NT2/D1 (cell line): Measurements from ENCODE around the gene KRTAP19-4.
"Not testable (repeated sequence)": the region's sequence is repeated elsewhere in the genome, so short reads cannot be mapped to it uniquely, and the experiment has no call there.

ENCODE experiments used
- DNase-seq: peaks from one replicate; pipeline ENCODE4 v3.0.0-alpha.2; 2011; ENCODE audit warnings: low read depth, low spot score
- H3K27me3 ChIP-seq: 2 replicates; pipeline ENCODE4 v1.6.0; 2011; ENCODE audit warnings: mild to moderate bottlenecking; ENCODE audit not compliant: insufficient read length, insufficient read depth
- H3K36me3 ChIP-seq: 2 replicates; pipeline ENCODE4 v1.6.1; 2011; ENCODE audit warnings: mild to moderate bottlenecking, low read length, mixed read lengths; ENCODE audit not compliant: insufficient read depth, insufficient read length
- H3K4me1 ChIP-seq: 2 replicates; pipeline ENCODE4 v1.5.1; 2011; ENCODE audit not compliant: insufficient read depth, insufficient read length
- H3K4me3 ChIP-seq: 2 replicates; pipeline ENCODE4 v1.5.1; 2011; ENCODE audit warnings: low read depth; ENCODE audit not compliant: insufficient read length
- H3K9ac ChIP-seq: 2 replicates; pipeline ENCODE4 v1.6.0; 2011; ENCODE audit warnings: low read depth; ENCODE audit not compliant: insufficient read length
- H3K9me3 ChIP-seq: 2 replicates; pipeline ENCODE4 v1.5.1; 2011; ENCODE audit warnings: mild to moderate bottlenecking, low read length; ENCODE audit not compliant: insufficient read depth
- SUZ12 ChIP-seq: IDR thresholded peaks from 2 replicates; pipeline ENCODE4 v1.6.1; 2011; ENCODE audit not compliant: insufficient read length, insufficient read depth; ENCODE audit errors: extremely low read depth
- YY1 ChIP-seq: IDR thresholded peaks from 2 replicates; pipeline ENCODE4 v1.6.1; 2011; ENCODE audit not compliant: insufficient read length, insufficient read depth
- ZNF274 ChIP-seq: IDR thresholded peaks from 2 replicates; pipeline ENCODE4 v1.6.1; 2011; ENCODE audit warnings: mild to moderate bottlenecking, low read depth, low read length

KRTAP19-4 gene, protein sequence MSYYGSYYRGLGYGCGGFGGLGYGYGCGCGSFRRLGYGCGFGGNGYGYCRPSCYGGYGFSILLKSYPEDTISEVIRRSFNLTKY

DNA sequence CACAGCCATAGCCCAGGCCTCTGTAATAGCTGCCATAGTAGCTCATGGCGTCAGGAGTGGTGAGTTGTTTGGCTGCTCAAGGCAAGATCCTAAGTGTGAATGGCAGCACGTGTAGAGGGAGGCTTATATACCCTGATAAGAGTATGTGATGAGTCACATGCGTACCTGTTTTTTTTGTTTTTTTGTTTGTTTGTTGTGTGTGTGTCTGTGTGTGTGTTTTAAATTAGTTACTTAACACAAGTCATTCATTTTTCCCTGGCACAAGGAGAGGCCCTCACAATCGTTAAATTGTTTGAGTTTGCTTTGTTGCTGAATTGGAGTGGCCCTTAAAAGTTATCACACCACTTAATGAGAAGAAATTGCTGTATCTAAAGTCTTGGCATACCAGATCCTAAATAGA, at the start of gene KRTAP19-4:
Gene KRTAP19-4, minus strand, starts transcription at position 101 of the 400 bp plus-strand sequence. Its CDS starts 55 bp downstream, at position 46.
- TF ChIP-seq YY1 (no peak), ZNF274 (no peak), SUZ12 (no peak)
- Histone ChIP-seq H3K4me1 (no peaks in the 10 kb centered on the region), H3K4me3 (no peak within 1 kb of the TSS), H3K27me3 (no peaks in the 10 kb centered on the region), H3K9me3 (no peaks in the 10 kb centered on the region), H3K36me3 (no peaks in the 10 kb centered on the region), H3K9ac (no peak within 1 kb of the TSS)
- no peak for DNase-seq

DNA sequence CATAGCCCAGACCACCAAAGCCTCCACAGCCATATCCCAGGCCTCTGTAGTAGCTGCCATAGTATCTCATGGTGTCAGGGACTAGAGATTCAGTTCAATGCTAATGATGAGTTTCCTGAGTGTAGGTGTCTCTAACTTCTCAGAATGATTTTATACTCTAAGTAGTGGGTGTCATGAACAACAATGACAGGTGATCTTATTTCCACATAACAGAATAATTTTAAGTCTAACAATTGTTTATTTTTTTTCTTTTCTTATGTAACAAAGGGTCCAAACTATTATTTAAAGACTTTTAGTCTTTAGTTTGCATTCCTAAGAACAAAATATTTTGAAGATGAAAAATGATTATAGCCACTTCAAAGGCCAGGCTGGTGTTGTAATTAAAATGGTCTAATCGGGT, 44.8 kb upstream of the KRTAP19-4 start, which contains the start of gene KRTAP19-6:
Gene KRTAP19-6, minus strand, starts transcription at position 101 of the 400 bp plus-strand sequence. Its CDS starts 31 bp downstream, at position 70.
- H3K36me3 ChIP-seq, result no peaks in the 10 kb centered on the region
- H3K9me3 ChIP-seq, result no peaks in the 10 kb centered on the region
- no peaks in the 10 kb centered on the region for H3K27me3 ChIP-seq
- TF ChIP-seq ZNF274, result no peak
- no peak for TF ChIP-seq YY1
- TF ChIP-seq SUZ12, result no peak
- no peaks in the 10 kb centered on the region for H3K4me1 ChIP-seq
- DNase-seq, result no peak
- H3K4me3 ChIP-seq, result no peak within 1 kb of the TSS
- H3K9ac ChIP-seq, result no peak within 1 kb of the TSS

GRCh38 chr21:30518876-30519275, 21.9 kb upstream of the KRTAP19-4 start:
- TF ChIP-seq YY1 (no peak), SUZ12 (no peak), ZNF274 (no peak)
- no peaks in the 10 kb centered on the region for H3K9me3 ChIP-seq
- no peaks in the 10 kb centered on the region for H3K4me1 ChIP-seq
- H3K4me3 ChIP-seq, result no peak overlapping the region
- H3K36me3 ChIP-seq, result no peaks in the 10 kb centered on the region
- DNase-seq, result no peak
- H3K27me3 ChIP-seq, result no peaks in the 10 kb centered on the region
- H3K9ac ChIP-seq, result no peak overlapping the region

- TF ChIP-seq ZNF274 (no peak), SUZ12 (no peak), YY1 (no peak)
- no peaks in the 10 kb centered on the region for H3K9me3 ChIP-seq
- H3K36me3 ChIP-seq, result no peaks in the 10 kb centered on the region
Observed at GRCh38 chr21:30515681-30516080, 18.7 kb upstream of the KRTAP19-4 start.

GRCh38 chr21:30505621-30506205, 8.7 kb upstream of the KRTAP19-4 start:
- not testable (repeated sequence) for H3K4me1 ChIP-seq, H3K4me3 ChIP-seq, H3K27me3 ChIP-seq, H3K9ac ChIP-seq, H3K36me3 ChIP-seq, H3K9me3 ChIP-seq
- peak; percentile 20 for DNase-seq

More at GRCh38 chr21:30515681-30516080, 18.7 kb upstream of the KRTAP19-4 start:
- Histone ChIP-seq H3K27me3 (no peaks in the 10 kb centered on the region), H3K9ac (no peak overlapping the region), H3K4me1 (no peaks in the 10 kb centered on the region), H3K4me3 (no peak overlapping the region)
- DNase-seq, result no peak

- no peak within 1 kb of the TSS for H3K4me3 ChIP-seq
- no peaks in the 10 kb centered on the region for H3K4me1 ChIP-seq
- no peak for DNase-seq
- H3K27me3 ChIP-seq, result no peaks in the 10 kb centered on the region
- H3K9ac ChIP-seq, result no peak within 1 kb of the TSS
- H3K36me3 ChIP-seq, result no peaks in the 10 kb centered on the region
- no peaks in the 10 kb centered on the region for H3K9me3 ChIP-seq
- TF ChIP-seq SUZ12 (no peak), YY1 (no peak), ZNF274 (no peak)
Observed at GRCh38 chr21:30502041-30502440, 5.1 kb upstream of the KRTAP19-4 start, which contains the start of gene KRTAP19-5. KRTAP19-5 (minus strand) TSS chr21:30502141; CDS start chr21:30502090, 51 bp downstream.

DNA sequence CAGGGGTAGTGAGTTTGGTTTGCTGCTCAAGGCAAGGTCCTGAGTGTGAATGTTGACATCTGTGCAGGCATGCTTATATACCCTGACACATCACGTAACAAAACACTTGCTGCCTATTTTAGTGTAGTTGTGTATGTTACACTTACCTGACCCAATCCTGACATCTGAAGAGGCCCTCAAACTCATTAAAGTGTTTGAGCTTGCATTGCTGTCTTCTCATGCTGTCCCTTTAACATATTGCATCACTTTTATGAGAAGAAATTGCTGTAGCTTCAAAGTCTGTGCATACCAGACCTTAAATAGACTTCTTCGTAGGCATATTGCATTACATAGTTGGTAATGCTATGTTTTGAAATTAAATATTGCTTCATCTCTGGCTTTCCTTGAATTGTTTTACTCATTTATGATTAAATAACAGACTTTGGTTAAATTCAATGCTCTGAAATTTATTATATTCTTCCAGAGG, 5.0 kb downstream of the KRTAP19-4 start, which contains the start of gene KRTAP19-3:
Gene KRTAP19-3, minus strand, starts transcription at position 51 of the 466 bp plus-strand sequence. CDS start 56 bp downstream, outside the sequence.
- Histone ChIP-seq H3K4me1 (no peaks in the 10 kb centered on the region), H3K36me3 (no peaks in the 10 kb centered on the region), H3K4me3 (no peak within 1 kb of the TSS), H3K27me3 (no peaks in the 10 kb centered on the region), H3K9me3 (peaks cover 11% of the 10 kb centered on the region), H3K9ac (no peak within 1 kb of the TSS)
- TF ChIP-seq YY1 (no peak), SUZ12 (no peak), ZNF274 (no peak)
- DNase-seq, result no peak

DNA sequence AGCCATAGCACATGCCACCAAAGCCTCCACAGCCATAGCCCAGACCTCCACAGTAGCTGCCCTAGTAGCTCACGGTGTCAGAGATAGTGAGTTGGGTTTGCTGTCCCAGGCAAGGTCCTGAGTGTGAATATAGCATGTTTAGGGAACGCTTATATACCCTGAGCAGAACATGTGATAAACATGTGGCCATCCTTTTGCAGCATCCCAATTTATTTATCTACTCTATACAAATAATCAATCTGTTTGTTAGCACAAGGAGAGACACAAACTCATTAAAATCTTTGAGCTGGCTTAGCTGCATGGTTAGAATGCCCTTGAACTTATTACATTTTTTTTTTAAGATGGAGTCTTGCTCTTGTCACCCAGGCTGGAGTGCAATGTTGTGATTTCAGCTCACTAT, 9.6 kb downstream of the KRTAP19-4 start, which contains the start of gene KRTAP19-2:
Gene KRTAP19-2, minus strand, starts transcription at position 101 of the 400 bp plus-strand sequence. Its CDS starts 88 bp downstream, at position 13.
- H3K27me3 ChIP-seq, result no peaks in the 10 kb centered on the region
- H3K36me3 ChIP-seq, result no peaks in the 10 kb centered on the region
- H3K9me3 ChIP-seq, result peaks cover 30% of the 10 kb centered on the region
- no peak for DNase-seq
- no peak for TF ChIP-seq ZNF274
- TF ChIP-seq YY1, result no peak
- TF ChIP-seq SUZ12, result no peak
- H3K4me3 ChIP-seq, result no peak within 1 kb of the TSS
- no peaks in the 10 kb centered on the region for H3K4me1 ChIP-seq
- H3K9ac ChIP-seq, result no peak within 1 kb of the TSS
